DOHH2 (cell line): Measurements from ENCODE around the gene MTX2.

Experiments
- H3F3A ChIP-seq: fragments of 200-600 bp; sonication (generic), shearing (Covaris generic); 2 replicates; pipeline ENCODE4 v1.6.0; 2016; ENCODE audit warnings: antibody characterized with exemption, mild to moderate bottlenecking; ENCODE audit not compliant: control insufficient read depth, insufficient read depth
- H3K27ac ChIP-seq: fragments of 200-600 bp; sonication (generic); 2 replicates; pipeline ENCODE4 v1.5.1; 2014; ENCODE audit warnings: low read depth, mild to moderate bottlenecking, low read length, moderate library complexity
- H3K27me3 ChIP-seq: fragments of 200-600 bp; sonication (generic); 2 replicates; pipeline ENCODE4 v1.6.1; 2014; ENCODE audit warnings: mild to moderate bottlenecking, low read length, mixed read lengths; ENCODE audit not compliant: control insufficient read depth
- H3K36me3 ChIP-seq: fragments of 200-600 bp; sonication (generic); 2 replicates; pipeline ENCODE4 v1.6.1; 2014; ENCODE audit warnings: mild to moderate bottlenecking, low read length, moderate library complexity, mixed read lengths; ENCODE audit not compliant: control insufficient read depth
- H3K4me1 ChIP-seq: fragments of 200-600 bp; sonication (generic); 2 replicates; pipeline ENCODE4 v1.6.1; 2014; ENCODE audit warnings: mild to moderate bottlenecking, low read length, mixed read lengths; ENCODE audit not compliant: control insufficient read depth
- H3K4me2 ChIP-seq: fragments of 200-600 bp; sonication (generic); 2 replicates; pipeline ENCODE4 v1.6.0; 2014; ENCODE audit warnings: mild to moderate bottlenecking, low read length, moderate library complexity
- H3K4me3 ChIP-seq: fragments of 200-600 bp; sonication (generic); 2 replicates; pipeline ENCODE4 v1.5.1; 2014; ENCODE audit warnings: mild to moderate bottlenecking, low read length, mixed read lengths
- H3K79me2 ChIP-seq: fragments of 200-600 bp; sonication (generic); 2 replicates; pipeline ENCODE4 v1.6.1; 2014; ENCODE audit warnings: mild to moderate bottlenecking, low read length, mixed read lengths; ENCODE audit not compliant: control insufficient read depth
- H3K9me2 ChIP-seq: fragments of 200-600 bp; sonication (generic); replicated peaks from 2 replicates; pipeline ENCODE4 v1.6.1; 2014; ENCODE audit warnings: mild to moderate bottlenecking, low read length, mixed read lengths; ENCODE audit not compliant: control insufficient read depth
- H3K9me3 ChIP-seq: fragments of 200-600 bp; sonication (generic); 2 replicates; pipeline ENCODE4 v1.6.1; 2014; ENCODE audit warnings: antibody characterized with exemption, low read length, mixed read lengths; ENCODE audit not compliant: control insufficient read depth, insufficient read depth
- H4K20me1 ChIP-seq: fragments of 200-600 bp; sonication (generic); 2 replicates; pipeline ENCODE4 v1.6.0; 2014; ENCODE audit warnings: low read depth, mild to moderate bottlenecking, antibody characterized with exemption, low read length, moderate library complexity; ENCODE audit not compliant: control insufficient read depth, insufficient read depth
- CTCF ChIP-seq: fragments of 200-600 bp; sonication (generic); IDR thresholded peaks from one replicate; pipeline ENCODE4 v1.5.1; 2014; ENCODE audit warnings: antibody characterized with exemption, mild to moderate bottlenecking, low read depth, low read length; ENCODE audit not compliant: poor library complexity, severe bottlenecking
- EZH2phosphoT487 ChIP-seq: fragments of 200-600 bp; sonication (generic); IDR thresholded peaks from 2 replicates; pipeline ENCODE4 v1.6.1; 2017; ENCODE audit warnings: borderline replicate concordance, mild to moderate bottlenecking, antibody characterized with exemption, low read length, moderate library complexity, mixed read lengths

Gene MTX2

GRCh38 chr2:176385838-176386237 is 116.6 kb downstream of the MTX2 start:
- Histone ChIP-seq H3F3A (no peaks in the 10 kb centered on the region), H3K27ac (no peak overlapping the region), H3K4me2 (no peak overlapping the region), H3K36me3 (no peaks in the 10 kb centered on the region), H3K27me3 (no peaks in the 10 kb centered on the region), H3K4me1 (no peaks in the 10 kb centered on the region), H3K9me2 (no peaks in the 10 kb centered on the region), H3K79me2 (no peaks in the 10 kb centered on the region), H3K9me3 (no peaks in the 10 kb centered on the region), H3K4me3 (no peak overlapping the region), H4K20me1 (no peaks in the 10 kb centered on the region)
- no peak for TF ChIP-seq EZH2phosphoT487
- TF ChIP-seq CTCF: no peak
